Uterus (tissue), 2 donors: Measurements from ENCODE around the gene SCN8A.

Experiments used
- POLR2A ChIP-seq, 2 donors: fragments of 450-650 bp; IDR thresholded peaks; one replicate each; pipeline ENCODE4 v1.6.1; 2016; ENCODE audit warnings: antibody characterized with exemption in 2 of 2, mild to moderate bottlenecking in 1 of 2, moderate library complexity in 1 of 2
- TF ChIP-seq, protein P1 (sequence below), 4 experiments: fragments of 200-600 bp in 2 of 4; fragments of 450-650 bp in 2 of 4; sonication (generic) in 2 of 4; IDR thresholded peaks; one replicate each; pipeline ENCODE4 v1.5.1; 2016 to 2019; ENCODE audit warnings: antibody characterized with exemption in 4 of 4, mild to moderate bottlenecking in 2 of 4, moderate library complexity in 1 of 4

DNA sequence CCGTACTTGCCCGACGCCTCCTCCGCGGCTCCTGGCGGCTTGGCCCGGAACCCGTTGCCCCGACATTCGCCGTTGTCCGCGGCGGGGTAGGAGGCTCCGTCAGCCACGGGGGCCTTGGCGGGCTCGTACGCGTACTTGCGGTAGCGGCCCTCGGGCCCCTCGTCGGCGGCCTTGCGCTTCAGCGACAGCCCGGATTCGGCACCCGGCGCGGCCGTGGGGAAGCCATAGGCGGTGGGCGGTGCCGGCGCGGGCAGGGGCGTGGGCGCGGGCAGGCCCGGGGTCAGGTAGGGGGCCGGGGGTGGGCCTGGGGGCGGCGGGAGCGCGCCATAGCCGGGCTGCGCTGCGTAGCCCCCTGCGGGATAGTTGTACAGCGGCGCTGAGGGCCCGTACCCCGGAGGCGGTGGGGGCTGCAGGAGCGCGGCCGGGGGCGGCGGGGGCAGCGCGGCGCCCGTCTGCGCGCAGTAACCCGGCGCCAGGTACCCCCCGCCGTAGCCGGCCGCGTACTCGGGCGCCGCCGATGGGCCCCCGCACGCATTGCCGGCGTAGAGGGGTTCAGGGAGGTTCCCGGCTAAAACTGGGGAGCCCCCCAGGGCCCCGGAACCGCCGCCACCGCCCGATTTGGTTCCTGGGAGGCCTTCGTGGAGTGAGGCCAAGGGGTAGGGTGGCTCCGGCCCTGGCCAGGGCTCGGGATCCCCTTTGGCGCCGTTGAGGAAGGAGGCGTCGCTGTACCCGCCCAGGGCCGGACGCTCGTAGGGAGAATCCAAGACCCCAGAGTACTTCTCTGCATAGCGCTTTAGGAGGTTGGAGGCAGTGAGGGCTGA, 230.6 kb downstream of the SCN8A start:
- TF ChIP-seq, protein P1, sequence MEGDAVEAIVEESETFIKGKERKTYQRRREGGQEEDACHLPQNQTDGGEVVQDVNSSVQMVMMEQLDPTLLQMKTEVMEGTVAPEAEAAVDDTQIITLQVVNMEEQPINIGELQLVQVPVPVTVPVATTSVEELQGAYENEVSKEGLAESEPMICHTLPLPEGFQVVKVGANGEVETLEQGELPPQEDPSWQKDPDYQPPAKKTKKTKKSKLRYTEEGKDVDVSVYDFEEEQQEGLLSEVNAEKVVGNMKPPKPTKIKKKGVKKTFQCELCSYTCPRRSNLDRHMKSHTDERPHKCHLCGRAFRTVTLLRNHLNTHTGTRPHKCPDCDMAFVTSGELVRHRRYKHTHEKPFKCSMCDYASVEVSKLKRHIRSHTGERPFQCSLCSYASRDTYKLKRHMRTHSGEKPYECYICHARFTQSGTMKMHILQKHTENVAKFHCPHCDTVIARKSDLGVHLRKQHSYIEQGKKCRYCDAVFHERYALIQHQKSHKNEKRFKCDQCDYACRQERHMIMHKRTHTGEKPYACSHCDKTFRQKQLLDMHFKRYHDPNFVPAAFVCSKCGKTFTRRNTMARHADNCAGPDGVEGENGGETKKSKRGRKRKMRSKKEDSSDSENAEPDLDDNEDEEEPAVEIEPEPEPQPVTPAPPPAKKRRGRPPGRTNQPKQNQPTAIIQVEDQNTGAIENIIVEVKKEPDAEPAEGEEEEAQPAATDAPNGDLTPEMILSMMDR (IDR thresholded peaks at IDR 0.05) = no peak
- no peak for TF ChIP-seq POLR2A (IDR thresholded peaks at IDR 0.05)
